ENCODE measurements around the gene GPR39.

DNA sequence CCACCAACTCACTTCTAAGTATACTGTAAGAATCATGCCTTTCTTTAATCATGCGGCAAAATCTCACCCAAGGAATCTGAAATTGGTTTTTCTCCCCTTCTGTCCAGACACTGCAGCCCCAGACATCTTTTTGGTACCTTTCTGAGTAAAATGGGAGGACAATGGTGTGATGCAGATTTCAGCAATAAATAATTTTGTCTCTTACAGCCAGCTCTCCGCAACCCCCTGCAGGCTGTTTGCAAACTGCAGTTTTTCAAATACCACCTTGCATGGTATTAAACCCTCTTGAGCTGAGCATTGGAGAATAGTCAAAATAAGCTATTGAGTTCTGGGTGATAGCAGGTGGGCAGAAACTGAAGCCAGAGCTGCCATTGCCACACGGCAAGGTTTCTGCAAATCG is 32.2 kb downstream of the GPR39 start:
- no peak for TF ChIP-seq POLR2AphosphoS5 (IDR thresholded peaks at IDR 0.05)
- TF ChIP-seq, protein P1, sequence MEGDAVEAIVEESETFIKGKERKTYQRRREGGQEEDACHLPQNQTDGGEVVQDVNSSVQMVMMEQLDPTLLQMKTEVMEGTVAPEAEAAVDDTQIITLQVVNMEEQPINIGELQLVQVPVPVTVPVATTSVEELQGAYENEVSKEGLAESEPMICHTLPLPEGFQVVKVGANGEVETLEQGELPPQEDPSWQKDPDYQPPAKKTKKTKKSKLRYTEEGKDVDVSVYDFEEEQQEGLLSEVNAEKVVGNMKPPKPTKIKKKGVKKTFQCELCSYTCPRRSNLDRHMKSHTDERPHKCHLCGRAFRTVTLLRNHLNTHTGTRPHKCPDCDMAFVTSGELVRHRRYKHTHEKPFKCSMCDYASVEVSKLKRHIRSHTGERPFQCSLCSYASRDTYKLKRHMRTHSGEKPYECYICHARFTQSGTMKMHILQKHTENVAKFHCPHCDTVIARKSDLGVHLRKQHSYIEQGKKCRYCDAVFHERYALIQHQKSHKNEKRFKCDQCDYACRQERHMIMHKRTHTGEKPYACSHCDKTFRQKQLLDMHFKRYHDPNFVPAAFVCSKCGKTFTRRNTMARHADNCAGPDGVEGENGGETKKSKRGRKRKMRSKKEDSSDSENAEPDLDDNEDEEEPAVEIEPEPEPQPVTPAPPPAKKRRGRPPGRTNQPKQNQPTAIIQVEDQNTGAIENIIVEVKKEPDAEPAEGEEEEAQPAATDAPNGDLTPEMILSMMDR (IDR thresholded peaks at IDR 0.05), result peak in 3 of 7 experiments; percentile 30 to 38 (median 33)
